ENCODE data around the gene SYTL5.

Gene SYTL5

DNA sequence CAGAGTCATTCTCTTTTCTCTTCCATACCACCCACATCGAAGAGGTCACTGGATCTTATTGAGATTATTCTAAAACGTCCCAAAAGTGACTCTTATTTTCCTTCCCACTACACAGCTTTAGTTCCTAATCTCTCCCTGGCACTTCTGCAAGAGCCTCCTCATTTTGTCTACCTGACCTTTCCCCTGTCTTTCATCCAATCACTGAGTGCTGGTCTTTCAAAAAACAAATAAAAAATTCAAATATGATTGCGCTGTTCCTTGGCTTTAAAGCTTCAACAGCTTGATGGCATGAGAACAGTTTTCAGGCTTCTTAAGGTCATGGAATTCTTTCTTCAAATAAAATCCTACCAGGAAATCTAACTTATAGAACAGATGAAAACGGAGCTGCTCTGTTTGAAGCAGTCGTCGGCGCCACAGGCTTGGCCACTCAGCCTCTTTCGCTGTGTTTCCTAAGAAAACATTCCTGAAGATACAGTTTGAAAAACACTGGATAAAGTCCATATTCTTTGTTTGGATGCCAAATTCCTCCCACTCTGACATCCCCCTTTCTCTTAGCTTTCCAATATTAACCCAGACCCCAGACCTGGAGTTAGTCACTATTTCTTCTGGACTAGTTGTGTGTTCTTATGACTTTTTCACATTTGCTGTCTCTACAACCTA lies 12.5 kb downstream of the SYTL5 start:
- DNase-seq (ENCODE audit: low read depth, low spot score), result no peak

DNA sequence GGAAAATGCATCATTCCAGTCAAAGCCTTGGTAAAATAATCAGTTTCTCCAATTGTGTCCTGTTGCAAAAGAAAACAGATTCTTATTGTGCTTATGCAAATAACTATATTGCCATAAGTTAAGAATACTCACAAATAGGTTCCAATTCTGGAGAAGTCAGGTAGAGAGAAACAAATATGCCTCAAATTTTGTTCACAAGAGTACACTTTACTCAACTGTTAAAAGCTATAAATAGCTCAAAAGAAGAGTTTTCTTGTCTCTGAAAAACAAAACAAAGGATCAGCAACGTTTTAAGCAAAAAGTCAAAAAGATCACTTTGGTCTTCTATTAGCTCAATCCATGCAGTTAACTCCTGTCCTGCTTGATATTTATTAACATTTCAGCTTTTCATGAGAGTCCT lies 21.9 kb downstream of the SYTL5 start:
- no peak for DNase-seq (ENCODE audit: low read depth, low spot score)

DNA sequence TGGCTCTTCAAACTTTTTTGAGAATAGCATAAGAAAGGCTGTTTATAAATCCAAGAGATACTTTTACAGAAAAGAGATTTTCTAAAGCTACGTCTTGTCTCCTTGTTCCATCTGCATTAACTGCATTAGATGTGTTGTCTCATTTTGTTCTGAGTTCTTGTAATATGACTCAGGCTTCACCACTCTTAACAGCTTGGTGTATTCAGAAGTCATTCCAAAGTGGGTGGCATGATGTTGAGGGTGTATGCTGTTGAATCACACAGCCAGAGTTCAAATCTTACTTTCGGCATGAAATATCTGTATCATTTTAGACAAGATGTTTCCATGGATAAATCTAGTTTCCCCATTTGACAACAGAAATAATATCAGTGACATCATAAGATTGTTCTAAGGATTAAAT lies 30.1 kb downstream of the SYTL5 start:
- no peak for DNase-seq (ENCODE audit: low read depth, low spot score)

DNA sequence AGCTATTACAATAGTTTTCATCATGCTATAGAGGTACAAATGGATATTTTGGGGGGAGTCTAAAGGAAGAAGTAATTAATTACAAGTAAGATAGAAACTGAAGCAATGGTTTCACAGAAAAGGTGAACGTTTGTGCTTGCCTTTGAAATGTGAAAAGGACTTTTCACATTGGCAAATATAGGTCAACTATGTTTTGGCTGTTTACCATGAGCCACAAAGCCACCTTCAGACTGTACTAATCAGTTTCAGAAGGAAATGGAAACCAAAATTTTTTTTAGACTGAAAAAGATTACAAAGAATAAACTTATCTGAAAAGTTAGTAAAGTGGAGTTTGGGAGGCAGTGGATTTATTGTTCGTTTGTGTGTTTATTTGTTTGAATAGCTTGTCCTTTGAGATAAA lies 32.1 kb downstream of the SYTL5 start:
- no peak for DNase-seq (ENCODE audit: low read depth, low spot score)

DNA sequence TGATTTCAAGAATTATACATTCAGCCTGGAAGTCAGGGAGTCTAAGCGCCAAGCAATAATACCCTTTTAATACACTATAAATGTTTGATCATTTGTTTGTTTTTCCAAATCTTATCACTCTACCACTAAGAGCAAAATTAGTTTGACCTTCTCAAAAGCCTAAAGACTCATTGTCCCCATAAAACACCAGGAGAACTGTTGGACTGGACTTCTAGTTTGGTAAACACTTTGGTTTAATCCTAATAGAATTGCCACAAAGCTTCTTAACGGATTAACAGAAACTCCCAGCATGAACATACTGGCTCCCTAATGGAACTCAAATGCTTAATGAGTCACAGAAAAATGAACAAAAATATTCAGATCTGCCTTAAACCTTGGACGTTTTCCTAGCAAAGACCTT lies 34.9 kb downstream of the SYTL5 start:
- no peak for DNase-seq (ENCODE audit: low read depth, low spot score)

DNA sequence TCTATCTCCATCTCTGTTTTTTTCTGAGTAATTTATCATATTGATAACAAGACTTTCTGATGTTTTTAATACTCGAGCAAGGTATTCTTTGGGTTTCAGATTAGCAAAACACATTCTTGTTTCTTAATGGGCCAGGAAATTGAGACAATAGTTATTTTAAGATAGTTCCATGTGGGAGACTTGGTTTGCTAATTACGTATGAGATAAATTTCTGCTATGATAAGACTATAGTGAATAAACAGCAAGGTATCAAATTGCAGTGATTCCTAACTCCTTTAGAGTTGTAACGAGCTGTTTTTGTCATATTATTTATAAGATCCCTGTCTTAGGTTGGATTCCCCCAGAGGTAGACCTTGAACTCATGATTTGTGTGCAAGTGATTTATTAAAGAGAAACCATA lies 38.3 kb downstream of the SYTL5 start:
- DNase-seq (ENCODE audit: low read depth, low spot score), result no peak

DNA sequence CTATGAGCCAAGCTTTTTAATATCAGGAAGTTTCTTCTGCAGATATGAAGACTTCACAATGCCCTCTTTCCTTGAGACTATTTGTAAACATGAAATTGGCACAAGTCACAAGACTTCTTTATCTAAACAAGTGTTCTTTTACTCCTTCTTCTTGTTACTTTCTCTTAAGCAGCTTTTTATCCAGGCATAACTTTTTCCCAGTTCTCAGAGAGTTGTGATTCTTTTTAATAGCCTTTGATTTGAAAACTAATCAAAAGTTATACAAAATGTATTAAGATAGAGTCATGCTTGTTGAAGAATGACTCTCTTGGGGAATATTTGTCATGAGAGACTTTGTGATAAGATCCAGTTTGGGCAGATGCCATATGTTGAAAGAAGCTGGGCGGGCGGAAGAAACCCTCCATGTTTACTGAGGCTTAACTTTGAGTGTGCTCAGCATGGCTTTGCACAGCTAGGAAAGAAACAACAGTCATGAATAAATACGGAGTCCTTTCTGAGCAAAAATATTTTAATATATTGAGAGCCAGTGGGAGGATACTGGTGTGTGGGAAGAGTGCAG lies 39.3 kb downstream of the SYTL5 start:
- no peak for DNase-seq (ENCODE audit: low read depth, low spot score)

DNA sequence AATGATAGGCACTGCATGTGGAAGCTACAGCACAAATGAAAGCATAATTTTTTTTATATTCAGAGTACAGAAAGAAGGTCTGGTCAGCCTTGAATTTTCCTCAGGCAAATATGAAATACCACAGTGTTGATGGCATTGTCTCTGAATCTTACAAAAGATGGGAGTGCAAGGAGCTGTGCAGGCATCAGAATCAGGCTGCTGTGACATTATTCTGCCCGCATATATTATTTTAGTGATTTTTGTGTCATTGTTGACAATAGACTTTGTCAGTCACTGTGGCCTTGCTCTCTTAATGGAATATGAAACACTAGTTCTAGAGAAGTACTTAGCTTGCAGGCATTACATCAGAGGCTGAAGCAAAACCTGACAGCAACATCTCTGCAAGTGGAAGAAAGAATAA lies 42.5 kb downstream of the SYTL5 start:
- no peak for DNase-seq (ENCODE audit: low read depth, low spot score)

DNA sequence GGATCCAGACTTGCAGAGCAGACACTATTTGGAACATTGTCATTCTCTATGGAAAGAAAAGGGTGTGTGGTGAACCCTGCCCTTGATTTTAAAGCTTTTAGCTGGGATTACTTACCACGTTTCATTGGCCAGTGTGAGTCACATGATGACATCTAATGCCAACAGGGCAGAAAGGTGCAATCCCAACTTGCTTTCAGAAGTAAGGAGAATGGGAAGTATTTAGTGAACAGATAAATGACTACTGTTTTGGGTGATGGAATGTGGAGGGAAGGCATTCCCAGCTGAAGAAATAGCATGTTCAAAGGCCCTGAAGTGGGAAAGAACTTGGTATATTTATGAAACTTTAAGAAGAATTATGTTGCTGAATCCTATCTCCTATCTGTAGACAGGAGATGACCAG lies 44.5 kb downstream of the SYTL5 start:
- DNase-seq (ENCODE audit: low read depth, low spot score), result no peak

DNA sequence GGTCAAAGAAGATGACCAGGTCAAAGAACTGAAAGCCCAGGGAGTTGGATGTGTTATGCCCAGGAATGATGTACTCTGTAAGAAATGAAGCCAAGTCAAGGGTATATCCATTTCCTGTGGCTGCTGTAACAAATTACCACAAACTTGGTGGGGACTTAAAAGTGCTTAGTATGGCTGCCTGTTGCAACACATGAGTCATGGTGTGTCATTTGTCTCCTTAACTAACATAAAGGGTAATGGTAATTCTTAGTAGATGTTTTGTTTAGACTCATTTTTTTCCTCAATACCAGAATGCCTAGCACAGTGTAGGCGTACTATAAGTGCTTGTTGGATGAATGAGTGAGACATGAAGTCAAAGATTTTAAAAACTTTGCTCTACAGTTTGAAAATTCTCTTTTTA lies 45.7 kb downstream of the SYTL5 start:
- DNase-seq (ENCODE audit: low read depth, low spot score), result no peak

DNA sequence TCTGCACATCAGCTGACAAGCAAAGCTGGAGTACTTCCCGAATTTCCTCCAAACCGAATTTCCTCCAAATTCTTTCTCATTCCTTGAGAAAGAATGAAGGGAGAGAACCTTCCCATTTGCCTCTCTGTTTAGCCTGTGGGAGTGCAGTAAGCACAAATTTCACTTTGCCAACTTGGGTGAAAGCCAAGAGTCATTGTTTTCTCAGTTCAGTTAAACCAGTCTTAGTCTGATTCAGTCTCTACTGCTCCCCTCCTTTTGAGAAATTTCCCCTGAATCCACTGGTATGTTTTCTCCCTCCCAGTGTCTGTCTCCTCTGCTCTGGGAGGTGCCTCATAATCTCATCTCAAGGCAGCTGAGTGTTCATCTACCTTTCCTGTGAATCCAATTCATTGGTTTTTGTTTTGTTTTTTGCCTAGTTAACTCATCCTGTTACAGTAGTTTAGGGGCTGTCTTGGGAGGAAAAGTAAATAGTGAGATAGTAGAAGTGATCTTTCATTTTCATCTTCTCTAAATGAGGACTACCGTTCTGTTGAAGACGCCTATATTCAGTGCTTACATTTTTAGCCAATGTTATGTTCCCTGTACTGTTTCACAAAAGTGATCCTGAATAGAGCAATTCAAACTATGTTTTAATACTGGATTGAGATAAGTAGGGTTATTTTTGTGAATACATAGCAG lies 49.0 kb downstream of the SYTL5 start:
- DNase-seq (ENCODE audit: low read depth, low spot score), result no peak

DNA sequence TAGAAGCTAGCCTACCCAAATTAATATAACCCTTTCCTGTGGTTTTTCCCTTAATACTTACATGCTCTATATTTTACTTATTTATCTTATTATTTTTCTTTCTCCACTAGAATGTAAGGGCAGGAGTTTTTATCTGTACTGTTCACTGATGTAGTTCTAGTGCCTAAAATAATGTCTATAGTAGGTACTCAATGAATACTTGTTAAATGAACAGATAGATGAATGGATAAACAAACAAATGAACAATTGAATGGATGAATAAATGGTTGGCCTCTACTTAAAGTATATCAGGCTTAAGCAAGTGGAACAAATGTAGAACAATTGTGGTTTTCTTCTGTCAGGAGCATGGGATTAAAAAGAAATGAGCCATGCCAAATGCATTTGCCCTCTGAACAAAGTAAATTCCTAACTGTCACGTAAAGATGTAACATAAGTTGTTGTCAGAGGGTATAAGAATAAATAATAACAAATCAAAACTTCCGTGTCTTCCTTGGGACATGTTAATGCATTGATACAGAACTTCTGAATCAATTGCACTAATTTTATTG lies 54.1 kb downstream of the SYTL5 start:
- no peak for DNase-seq (ENCODE audit: low read depth, low spot score)

DNA sequence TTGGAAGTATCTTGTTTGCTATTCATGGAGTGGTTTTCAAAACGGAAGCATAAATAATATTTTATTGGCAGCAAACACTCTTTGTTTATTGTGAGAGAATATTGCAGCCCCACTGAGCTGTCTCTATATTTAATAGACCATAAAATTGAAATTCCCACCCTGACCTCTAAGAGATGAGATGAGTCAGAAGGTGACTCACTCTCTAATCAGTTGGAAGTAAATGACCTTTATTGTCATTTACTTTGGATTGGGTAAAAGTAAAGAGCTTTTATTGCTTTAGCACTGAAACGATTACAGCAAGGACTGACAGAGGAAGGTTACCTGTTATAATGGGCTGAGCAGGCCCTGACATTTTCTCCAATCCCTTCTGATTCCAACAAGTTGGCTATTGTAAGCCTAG lies 55.0 kb downstream of the SYTL5 start:
- no peak for DNase-seq (ENCODE audit: low read depth, low spot score)

DNA sequence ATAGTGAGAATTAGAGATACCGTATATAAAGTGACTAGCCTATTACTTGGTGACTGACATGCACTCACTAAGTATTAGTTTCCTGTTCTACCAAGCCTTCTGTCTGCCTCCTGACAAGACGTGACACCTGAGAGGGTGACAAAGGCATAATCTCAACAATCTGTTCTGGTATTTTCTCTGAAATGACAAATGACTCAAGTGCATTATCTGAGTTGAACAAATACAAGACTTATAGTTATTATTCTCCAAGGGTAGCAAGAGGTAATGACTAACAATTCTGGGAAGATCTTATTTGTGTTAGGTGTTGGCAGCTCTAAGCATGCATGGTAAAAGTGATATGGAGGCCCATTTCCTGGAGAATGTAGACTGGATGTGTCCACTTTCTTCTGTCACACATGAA lies 60.6 kb downstream of the SYTL5 start:
- no peak for DNase-seq (ENCODE audit: low read depth, low spot score)

DNA sequence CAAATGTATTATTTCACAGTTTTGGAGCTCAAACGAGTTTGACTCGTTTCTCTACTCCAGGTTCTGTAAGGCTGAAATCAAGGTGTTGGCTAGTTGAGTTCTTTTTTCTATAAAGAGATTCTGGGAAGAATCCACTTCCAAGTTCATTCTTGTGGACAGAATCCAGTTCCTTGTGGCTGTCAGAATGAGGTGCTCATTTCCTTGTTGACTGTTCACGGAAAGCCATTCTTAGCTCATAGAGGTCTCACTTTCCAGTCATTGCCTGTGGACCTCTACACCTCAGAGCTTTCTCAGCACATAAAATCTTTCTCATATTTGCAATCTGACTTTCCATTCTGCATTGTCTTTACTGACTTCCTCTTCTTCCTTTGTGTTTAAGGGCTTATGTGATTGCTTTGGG lies 62.9 kb downstream of the SYTL5 start:
- no peak for DNase-seq (ENCODE audit: low read depth, low spot score)

DNA sequence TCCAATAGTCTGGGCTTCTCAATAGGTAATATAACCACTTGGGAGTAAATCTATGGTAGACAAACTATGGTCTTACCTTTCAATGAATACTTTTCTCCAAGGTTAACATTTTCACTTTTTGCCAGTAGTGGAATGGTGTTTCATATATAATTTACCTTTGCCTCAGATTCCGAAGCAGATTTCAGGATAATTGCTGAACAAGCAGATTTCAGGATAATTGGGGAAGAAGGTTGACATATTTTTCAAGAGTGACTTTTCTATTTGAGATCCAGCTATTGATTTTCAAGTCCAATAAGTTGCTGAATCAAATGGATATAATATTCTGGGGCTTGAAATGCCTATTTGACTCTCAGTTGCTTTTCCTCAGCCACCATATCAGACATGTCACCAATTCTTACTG lies 63.6 kb downstream of the SYTL5 start:
- no peak for DNase-seq (ENCODE audit: low read depth, low spot score)

DNA sequence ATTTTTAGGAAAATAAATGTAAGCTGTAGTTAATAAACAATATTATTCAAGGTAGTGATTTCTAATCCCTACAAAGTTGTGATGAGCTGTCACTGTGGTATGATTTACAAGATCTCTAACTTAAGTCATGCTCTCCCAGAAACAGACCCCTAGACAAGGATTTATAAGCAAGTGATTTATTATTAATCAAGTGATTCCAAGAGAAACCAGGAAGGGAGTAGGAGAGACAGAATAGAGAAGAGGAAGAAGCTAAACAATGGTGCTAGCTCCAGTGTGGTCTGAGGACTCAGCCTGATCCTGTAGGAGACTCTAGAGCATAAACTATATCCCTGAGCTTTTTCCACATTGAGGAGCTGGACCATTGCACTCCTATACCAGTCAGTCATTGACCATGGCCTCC lies 73.1 kb downstream of the SYTL5 start:
- DNase-seq (ENCODE audit: low read depth, low spot score), result no peak

DNA sequence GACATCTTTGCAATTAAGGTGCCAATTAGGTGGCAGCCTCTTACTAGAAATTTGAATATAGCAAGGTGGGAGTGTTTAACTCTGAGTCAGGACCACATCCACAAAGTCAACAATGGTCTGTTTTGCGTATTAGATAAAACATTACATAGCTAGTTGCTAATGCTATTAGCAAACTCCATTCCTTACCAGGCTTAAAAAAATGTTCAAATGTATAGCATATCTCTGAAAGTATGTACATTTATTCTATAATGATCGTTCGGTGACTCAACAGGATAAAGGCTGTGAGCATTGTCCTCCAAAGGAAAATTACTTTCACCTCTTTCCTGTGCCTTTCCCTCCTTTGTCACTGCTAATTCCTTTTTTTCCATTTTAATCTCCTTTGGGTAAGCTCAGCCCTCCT lies 74.5 kb downstream of the SYTL5 start:
- DNase-seq (ENCODE audit: low read depth, low spot score), result no peak

DNA sequence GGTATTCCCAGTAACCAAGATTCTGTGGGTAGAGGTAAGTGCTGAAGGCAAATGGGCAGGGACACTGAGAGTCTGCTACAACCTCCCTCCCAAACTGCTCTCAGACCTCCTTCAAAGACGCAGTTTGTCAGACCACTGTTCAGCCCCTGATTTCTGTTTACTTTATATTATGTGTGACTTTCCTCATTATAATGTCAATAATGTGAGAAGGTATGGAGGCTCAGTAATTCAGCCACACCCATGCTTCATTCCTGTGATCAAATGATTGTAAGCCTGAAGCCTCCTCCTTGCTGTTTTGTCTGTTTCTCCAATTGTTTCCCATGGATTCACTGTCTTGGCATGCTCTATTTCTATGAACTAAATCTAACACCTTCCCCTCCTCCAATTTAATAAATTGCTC lies 75.6 kb downstream of the SYTL5 start:
- DNase-seq (ENCODE audit: low read depth, low spot score), result no peak

DNA sequence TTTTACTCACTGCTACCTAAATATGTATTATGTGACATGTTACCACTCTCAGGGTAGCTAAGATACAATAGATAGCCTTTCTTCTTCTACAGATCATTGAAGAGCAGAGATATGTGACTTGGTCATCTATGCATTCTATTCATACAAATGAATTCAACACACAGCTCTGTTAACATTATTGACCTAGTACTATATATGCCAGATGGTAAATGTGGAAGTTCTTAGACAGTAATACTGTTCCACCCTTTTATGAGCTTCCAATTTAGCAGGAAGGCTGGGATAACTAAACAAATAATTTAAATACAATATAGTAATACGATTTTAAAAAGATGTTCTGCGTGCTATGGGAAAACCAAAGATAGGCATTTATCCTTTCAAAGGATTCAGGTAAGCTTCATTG lies 76.0 kb downstream of the SYTL5 start:
- DNase-seq (ENCODE audit: low read depth, low spot score), result no peak

DNA sequence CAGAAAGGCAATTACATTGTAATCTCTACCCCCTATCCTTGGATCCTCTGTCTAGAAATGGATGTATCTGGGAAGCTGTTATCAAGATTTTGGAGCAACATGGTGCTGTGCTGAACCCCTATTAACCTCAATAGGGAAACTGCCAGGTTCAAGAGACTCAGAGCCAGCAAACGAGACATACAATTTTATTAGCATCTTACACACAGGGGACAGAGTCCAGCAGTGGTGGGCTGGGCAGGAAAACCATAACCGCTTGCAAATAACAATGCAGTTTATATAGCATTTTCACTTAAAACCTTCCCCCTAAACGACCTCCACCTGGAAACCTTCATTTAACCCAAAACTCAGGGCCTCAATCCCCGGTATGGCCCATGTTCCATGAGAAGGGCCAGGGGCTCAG lies 79.5 kb downstream of the SYTL5 start:
- DNase-seq (ENCODE audit: low read depth, low spot score), result no peak

DNA sequence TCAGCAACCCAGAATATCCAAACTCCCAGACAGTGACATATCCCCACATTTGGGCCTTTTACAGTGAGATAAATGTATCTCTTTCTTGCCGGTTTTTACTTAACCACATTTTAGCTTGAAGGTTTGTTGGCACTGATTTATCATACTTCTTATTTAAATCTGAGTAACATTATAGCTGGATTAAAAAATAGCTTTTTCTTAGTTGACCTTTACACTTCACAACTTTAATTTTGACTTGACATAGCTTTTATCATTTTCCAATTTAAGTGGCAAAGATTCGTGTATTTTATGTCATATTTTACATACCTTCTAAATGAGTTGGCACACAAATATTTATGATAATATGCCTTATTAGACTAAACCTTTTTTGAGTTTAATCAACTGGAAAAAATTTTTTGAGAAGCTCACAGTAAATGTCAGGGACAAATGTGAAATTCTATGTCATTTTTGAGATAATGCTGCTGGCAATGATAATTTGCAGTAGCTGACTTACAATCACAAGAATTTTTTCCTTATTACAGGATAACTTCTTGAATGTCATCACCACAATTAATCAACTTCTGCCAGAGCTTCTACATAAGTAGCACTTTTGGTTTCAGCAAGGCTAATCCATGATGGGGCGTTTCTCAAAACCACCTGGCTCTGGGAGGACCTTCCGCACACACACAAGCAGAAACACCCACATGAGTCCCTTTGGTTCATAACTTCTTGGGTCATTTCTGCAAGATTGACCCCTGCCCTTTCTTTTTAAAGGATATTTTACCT lies 80.3 kb downstream of the SYTL5 start:
- no peak for DNase-seq (ENCODE audit: low read depth, low spot score)

DNA sequence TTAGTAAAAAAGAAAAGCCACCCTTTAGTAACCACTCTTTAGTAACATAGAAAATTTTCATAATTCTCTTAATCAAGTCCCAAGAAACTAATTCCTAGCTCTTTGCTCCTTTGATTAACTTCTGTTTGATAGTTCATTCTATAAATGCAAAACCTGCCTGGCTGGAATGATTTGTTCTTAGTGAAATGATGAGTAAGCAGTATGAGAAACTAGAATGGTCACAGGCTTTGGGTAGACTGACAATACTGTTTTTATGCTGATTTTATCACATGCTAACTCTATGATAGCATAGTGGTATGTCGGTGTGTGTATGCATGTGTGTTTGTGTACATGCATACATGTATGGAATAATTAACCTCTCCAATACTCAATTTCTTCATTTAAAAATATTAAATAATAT lies 81.2 kb downstream of the SYTL5 start:
- no peak for DNase-seq (ENCODE audit: low read depth, low spot score)

Measured in activated CD4-positive, CD25-positive, alpha-beta regulatory T cell treated with anti-CD3 and anti-CD28 coated beads, Interleukin-2, amount 50 U/mL, for 16 hours (primary cell).